Naive thymus-derived CD4-positive, alpha-beta T cell (primary cell): ENCODE measurements around the gene NID1. TPM values are rescaled to one million over a fixed set of nuclear protein-coding genes. Genes with fewer than 3 reads are reported as not detected.

ENCODE experiments used
- ATAC-seq: fragments of 150-1000 bp; cut with Tn5 transposase; 2 replicates; pipeline ENCODE4 v1.10.0; 2021; ENCODE audit warnings: mild to moderate bottlenecking, moderate library complexity
- CTCF ChIA-PET: fragments of 350-600 bp; sonication (Branson Sonifier 250); formaldehyde crosslinking; loops from one replicate; lab custom pipeline; 2021; ENCODE audit warnings: antibody characterized with exemption; lab: Charles Lee
- POLR2A ChIA-PET: fragments of 350-600 bp; sonication (Branson Sonifier 250); formaldehyde crosslinking; loops from one replicate; lab custom pipeline; 2021; ENCODE audit warnings: antibody characterized with exemption, inconsistent platforms; lab: Charles Lee
- DNase-seq, 9 donors: peaks; one replicate each; pipeline versions ENCODE4 v3.0.0 to v3.0.0-alpha.2; 2020 to 2022; ENCODE audit warnings: mixed read lengths in 1 of 9
- H3K27ac ChIP-seq: one replicate; pipeline ENCODE4 v1.7.0; 2013; ENCODE audit warnings: mild to moderate bottlenecking, low read depth, low read length, moderate library complexity
- H3K27me3 ChIP-seq, 2 donors: one replicate each; pipeline ENCODE4 v1.7.0; 2013; ENCODE audit warnings: low read length in 2 of 2, mild to moderate bottlenecking in 2 of 2, moderate library complexity in 2 of 2; ENCODE audit not compliant: control insufficient read depth in 2 of 2, insufficient read depth in 2 of 2
- H3K36me3 ChIP-seq, 3 experiments: 1 replicate in 2 of 3; 2 replicates in 1 of 3; pipeline ENCODE4 v1.7.0; 2013; ENCODE audit warnings: low read length in 3 of 3, mild to moderate bottlenecking in 3 of 3, moderate library complexity in 1 of 3; ENCODE audit not compliant: insufficient read depth in 3 of 3, control insufficient read depth in 2 of 3
- H3K4me1 ChIP-seq, 2 donors: one replicate each; pipeline ENCODE4 v1.7.0; 2013; ENCODE audit warnings: low read length in 2 of 2, mild to moderate bottlenecking in 2 of 2, moderate library complexity in 1 of 2; ENCODE audit not compliant: control insufficient read depth in 2 of 2, insufficient read depth in 2 of 2
- H3K4me3 ChIP-seq: 2 replicates; pipeline ENCODE4 v1.7.0; 2013; ENCODE audit warnings: mild to moderate bottlenecking, low read length
- H3K9me3 ChIP-seq, 3 experiments: 1 replicate in 2 of 3; 2 replicates in 1 of 3; pipeline ENCODE4 v1.7.0; 2013; ENCODE audit warnings: low read length in 3 of 3; ENCODE audit not compliant: control insufficient read depth in 2 of 3
- H3K27ac Mint-ChIP-seq, 9 donors: one replicate each; pipeline ENCODE4 v1.8.0; 2020 to 2022; ENCODE audit warnings: mixed read lengths in 9 of 9, mild to moderate bottlenecking in 8 of 9, moderate library complexity in 5 of 9, inconsistent platforms in 2 of 9
- H3K27me3 Mint-ChIP-seq, 5 donors: one replicate each; pipeline ENCODE4 v1.8.0; 2021 to 2022; ENCODE audit warnings: mixed read lengths in 5 of 5, mild to moderate bottlenecking in 1 of 5
- H3K36me3 Mint-ChIP-seq, 5 donors: one replicate each; pipeline ENCODE4 v1.8.0; 2020 to 2022; ENCODE audit warnings: mixed read lengths in 5 of 5, mild to moderate bottlenecking in 3 of 5, inconsistent platforms in 1 of 5
- H3K4me1 Mint-ChIP-seq, 7 donors: one replicate each; pipeline ENCODE4 v1.8.0; 2020 to 2022; ENCODE audit warnings: mixed read lengths in 7 of 7, mild to moderate bottlenecking in 3 of 7, inconsistent platforms in 1 of 7
- H3K4me3 Mint-ChIP-seq, 10 donors: one replicate each; pipeline ENCODE4 v1.8.0; 2020 to 2022; ENCODE audit warnings: mild to moderate bottlenecking in 10 of 10, mixed read lengths in 10 of 10, moderate library complexity in 6 of 10, inconsistent platforms in 2 of 10
- H3K9me3 Mint-ChIP-seq, 11 donors: one replicate each; pipeline ENCODE4 v1.8.0; 2020 to 2022; ENCODE audit warnings: mixed read lengths in 11 of 11, mild to moderate bottlenecking in 4 of 11, inconsistent platforms in 1 of 11, moderate library complexity in 1 of 11
- intact Hi-C, 2 donors: fragments of 100-400 bp; cut with micrococcal nuclease; formaldehyde crosslinking; loops; one replicate each; pipeline ENCODE4 v1.15.1; 2023
- polyA plus RNA-seq, 2 donors: library from polyadenylated mRNA; unstranded; fragments of 300-500 nt; fragmentation: Illumina TruSeq; gene quantifications; one replicate each; pipeline ENCODE4 v1.2.3, GENCODE V29; 2021
- total RNA-seq, 6 experiments: library from RNA in 5 of 6; stranded (reverse) in 5 of 6; gene quantifications; 1 replicate in 5 of 6; 2 replicates in 1 of 6; pipeline ENCODE4 v1.2.3 and lab custom pipeline; 2021 to 2026

Gene NID1
- total and polyA plus RNA-seq, 7 experiments from 2014 or later, result 0.11 to 6.2 (median 0.22) TPM; not detected in 2

- no peaks in the 10 kb centered on the region for H3K36me3 Mint-ChIP-seq
- H3K4me1 ChIP-seq, result peaks cover 4 to 10% of the 10 kb centered on the region in 2 donors
- intact Hi-C loops, result no loop called here
- no peaks in the 10 kb centered on the region for H3K9me3 ChIP-seq
- H3K27ac Mint-ChIP-seq, result no peak overlapping the region
- no peak overlapping the region for H3K4me3 ChIP-seq
- DNase-seq (no peak), ATAC-seq (no peak)
- H3K27me3 ChIP-seq, result no peaks in the 10 kb centered on the region
- H3K9me3 Mint-ChIP-seq, result no peaks in the 10 kb centered on the region
- H3K27me3 Mint-ChIP-seq, result peaks cover 0 to 8% (median 0%) of the 10 kb centered on the region in 5 donors
- peaks cover 8 to 18% (median 15%) of the 10 kb centered on the region in 7 donors for H3K4me1 Mint-ChIP-seq
- H3K36me3 ChIP-seq, result no peaks in the 10 kb centered on the region
- no peak overlapping the region for H3K27ac ChIP-seq
- POLR2A ChIA-PET, result no interaction called here
- CTCF ChIA-PET, result no interaction called here
- no peak overlapping the region for H3K4me3 Mint-ChIP-seq
Observed at GRCh38 chr1:236023926-236024565, 40.8 kb downstream of the NID1 start.

- POLR2A ChIA-PET, result no interaction called here
- H3K4me3 Mint-ChIP-seq, result no peak overlapping the region
Observed at GRCh38 chr1:236021424-236022135, 43.3 kb downstream of the NID1 start.

GRCh38 chr1:236020359-236021219, 44.3 kb downstream of the NID1 start:
- no peak overlapping the region for H3K27ac ChIP-seq
- H3K27me3 ChIP-seq, result no peaks in the 10 kb centered on the region
- H3K4me3 ChIP-seq, result no peak overlapping the region
- no peaks in the 10 kb centered on the region for H3K9me3 Mint-ChIP-seq
- H3K36me3 ChIP-seq, result no peaks in the 10 kb centered on the region
- H3K4me1 ChIP-seq, result no peaks in the 10 kb centered on the region
- DNase-seq, result no peak
- H3K4me3 Mint-ChIP-seq, result no peak overlapping the region
- no peak overlapping the region for H3K27ac Mint-ChIP-seq
- H3K9me3 ChIP-seq, result no peaks in the 10 kb centered on the region
- POLR2A ChIA-PET, result no interaction called here
- H3K4me1 Mint-ChIP-seq, result peaks cover 0 to 1% (median under 1%) of the 10 kb centered on the region in 7 donors
- intact Hi-C loops, result no loop called here
- no peak for ATAC-seq
- H3K27me3 Mint-ChIP-seq, result peaks cover 0 to 22% (median 0%) of the 10 kb centered on the region in 5 donors
- H3K36me3 Mint-ChIP-seq, result no peaks in the 10 kb centered on the region
- CTCF ChIA-PET, result no interaction called here

More at GRCh38 chr1:236021424-236022135, 43.3 kb downstream of the NID1 start:
- Mint-ChIP-seq H3K27ac (no peak overlapping the region), H3K9me3 (no peaks in the 10 kb centered on the region), H3K27me3 (peaks cover 0 to 12% (median 0%) of the 10 kb centered on the region in 5 donors), H3K36me3 (no peaks in the 10 kb centered on the region), H3K4me1 (peaks cover 0 to 10% (median 8%) of the 10 kb centered on the region in 7 donors)
- Histone ChIP-seq H3K27ac (no peak overlapping the region), H3K4me3 (no peak overlapping the region), H3K36me3 (no peaks in the 10 kb centered on the region), H3K9me3 (no peaks in the 10 kb centered on the region), H3K27me3 (no peaks in the 10 kb centered on the region), H3K4me1 (no peaks in the 10 kb centered on the region)
- CTCF ChIA-PET, result no interaction called here
- ATAC-seq (no peak), DNase-seq (no peak)
- intact Hi-C loops, result no loop called here

GRCh38 chr1:236018885-236019453, 45.9 kb downstream of the NID1 start:
- H3K27ac Mint-ChIP-seq, result no peak overlapping the region

GRCh38 chr1:236016782-236017400, 48.0 kb downstream of the NID1 start:
- ATAC-seq, result no peak
- DNase-seq, result no peak
- peaks cover 0 to 24% (median 0%) of the 10 kb centered on the region in 5 donors for H3K27me3 Mint-ChIP-seq
- H3K36me3 Mint-ChIP-seq, result peaks cover 0 to 2% (median 0%) of the 10 kb centered on the region in 5 donors
- intact Hi-C loops, result no loop called here
- H3K27me3 ChIP-seq, result no peaks in the 10 kb centered on the region
- no peak overlapping the region for H3K4me3 ChIP-seq
- ChIA-PET POLR2A (no interaction called here), CTCF (interaction anchor here (0.6 kb wide), 1 partner anchor 487 kb away, joined by 3 read pairs; no protein-coding TSS in a partner anchor)
- no peaks in the 10 kb centered on the region for H3K4me1 ChIP-seq
- H3K36me3 ChIP-seq, result no peaks in the 10 kb centered on the region
- no peak overlapping the region for H3K27ac Mint-ChIP-seq
- H3K27ac ChIP-seq, result no peak overlapping the region
- no peak overlapping the region for H3K4me3 Mint-ChIP-seq
- H3K9me3 ChIP-seq, result no peaks in the 10 kb centered on the region
- no peaks in the 10 kb centered on the region for H3K9me3 Mint-ChIP-seq
- no peaks in the 10 kb centered on the region for H3K4me1 Mint-ChIP-seq

More at GRCh38 chr1:236018885-236019453, 45.9 kb downstream of the NID1 start:
- Mint-ChIP-seq H3K36me3 (peaks cover 0 to 2% (median 0%) of the 10 kb centered on the region in 5 donors), H3K9me3 (no peaks in the 10 kb centered on the region), H3K4me1 (peaks cover 0 to 1% (median 0%) of the 10 kb centered on the region in 7 donors), H3K4me3 (no peak overlapping the region), H3K27me3 (peaks cover 0 to 24% (median 0%) of the 10 kb centered on the region in 5 donors)
- ChIA-PET CTCF (no interaction called here), POLR2A (no interaction called here)
- H3K36me3 ChIP-seq, result no peaks in the 10 kb centered on the region
- no peaks in the 10 kb centered on the region for H3K27me3 ChIP-seq
- H3K9me3 ChIP-seq, result no peaks in the 10 kb centered on the region
- DNase-seq (no peak), ATAC-seq (no peak)
- no peak overlapping the region for H3K27ac ChIP-seq
- H3K4me3 ChIP-seq, result no peak overlapping the region
- no peaks in the 10 kb centered on the region for H3K4me1 ChIP-seq
- intact Hi-C loops, result no loop called here

- no peak for ATAC-seq
- Histone ChIP-seq H3K9me3 (no peaks in the 10 kb centered on the region), H3K4me1 (no peaks in the 10 kb centered on the region), H3K4me3 (no peak overlapping the region), H3K27ac (no peak overlapping the region), H3K27me3 (no peaks in the 10 kb centered on the region), H3K36me3 (no peaks in the 10 kb centered on the region)
- Mint-ChIP-seq H3K4me1 (no peaks in the 10 kb centered on the region), H3K9me3 (no peaks in the 10 kb centered on the region), H3K4me3 (no peak overlapping the region), H3K27ac (no peak overlapping the region), H3K36me3 (peaks cover 0 to 2% (median 0%) of the 10 kb centered on the region in 5 donors), H3K27me3 (peaks cover 0 to 24% (median 0%) of the 10 kb centered on the region in 5 donors)
- intact Hi-C loops, result no loop called here
- POLR2A ChIA-PET, result interaction anchor here (0.7 kb wide), 2 partner anchors 24 to 570 kb away, joined by 3 to 4 read pairs; no protein-coding TSS in a partner anchor
- no peak for DNase-seq
- CTCF ChIA-PET, result interaction anchor here (0.7 kb wide), 1 partner anchor 1688 kb away, joined by 3 read pairs; no protein-coding TSS in a partner anchor
Observed at GRCh38 chr1:236016083-236016482, 48.8 kb downstream of the NID1 start.
